ENCODE data around the gene GBP3. TPM values are rescaled to one million over a fixed set of nuclear protein-coding genes. Genes with fewer than 3 reads are reported as not detected.
"Not testable (repeated sequence)": the region's sequence is repeated elsewhere in the genome, so short reads cannot be mapped to it uniquely, and the experiment has no call there.

GBP3 gene
- total and polyA plus RNA-seq, 2 experiments from 2014 or later: 0.09 TPM; not detected in 1

- no peaks in the 10 kb centered on the region for H3K36me3 ChIP-seq
- no peaks in the 10 kb centered on the region for H3K9me3 ChIP-seq (ENCODE audit: low read depth)
- H3K27me3 ChIP-seq: no peaks in the 10 kb centered on the region
- no peak overlapping the region for H3K4me3 ChIP-seq
- TF ChIP-seq CTCF (IDR thresholded peaks at IDR 0.05; ENCODE audit: low read depth, low read length): no peak
- peaks cover 14% of the 10 kb centered on the region for H3K4me1 ChIP-seq (ENCODE audit: low read depth)
- peak overlapping the region; percentile 80 for H3K27ac ChIP-seq
- peak; percentile 15 to 96 for DNase-seq (ENCODE audit: low read depth in 1 of 2, low spot score in 1 of 2)
Measured at GRCh38 chr1:88985032-88985431, 37.6 kb downstream of the GBP3 start.

- no peak for TF ChIP-seq CTCF (IDR thresholded peaks at IDR 0.05; ENCODE audit: low read depth, low read length)
- Histone ChIP-seq H3K36me3 (no peaks in the 10 kb centered on the region), H3K4me3 (no peak overlapping the region), H3K27ac (peak overlapping the region; percentile 80), H3K27me3 (no peaks in the 10 kb centered on the region), H3K4me1 (ENCODE audit: low read depth) (peaks cover 14% of the 10 kb centered on the region), H3K9me3 (ENCODE audit: low read depth) (no peaks in the 10 kb centered on the region)
- DNase-seq (ENCODE audit: low read depth in 1 of 2, low spot score in 1 of 2): no peak
Measured at GRCh38 chr1:88984569-88984968, 38.1 kb downstream of the GBP3 start.

GRCh38 chr1:88983791-88984559 is 38.7 kb downstream of the GBP3 start:
- Histone ChIP-seq H3K27me3 (no peaks in the 10 kb centered on the region), H3K9me3 (ENCODE audit: low read depth) (no peaks in the 10 kb centered on the region), H3K4me1 (ENCODE audit: low read depth) (peaks cover 14% of the 10 kb centered on the region), H3K27ac (peak overlapping the region; percentile 80), H3K36me3 (no peaks in the 10 kb centered on the region), H3K4me3 (no peak overlapping the region)
- DNase-seq (ENCODE audit: low read depth in 1 of 2, low spot score in 1 of 2): peak; percentile 51 to 75
- peak; percentile 64 for TF ChIP-seq CTCF (IDR thresholded peaks at IDR 0.05; ENCODE audit: low read depth, low read length)

- no peak for DNase-seq (ENCODE audit: low read depth in 1 of 2, low spot score in 1 of 2)
- Histone ChIP-seq H3K4me1 (ENCODE audit: low read depth) (peaks cover 14% of the 10 kb centered on the region), H3K27ac (no peak overlapping the region), H3K36me3 (no peaks in the 10 kb centered on the region), H3K4me3 (no peak overlapping the region), H3K9me3 (ENCODE audit: low read depth) (no peaks in the 10 kb centered on the region), H3K27me3 (no peaks in the 10 kb centered on the region)
- no peak for TF ChIP-seq CTCF (IDR thresholded peaks at IDR 0.05; ENCODE audit: low read depth, low read length)
Measured at GRCh38 chr1:88982055-88982454, 40.6 kb downstream of the GBP3 start.

- not testable (repeated sequence) for H3K4me3 ChIP-seq; H3K27me3 ChIP-seq; DNase-seq (ENCODE audit: low read depth in 1 of 2, low spot score in 1 of 2); H3K9me3 ChIP-seq (ENCODE audit: low read depth); H3K27ac ChIP-seq; H3K36me3 ChIP-seq
- peaks cover 14% of the 10 kb centered on the region for H3K4me1 ChIP-seq (ENCODE audit: low read depth)
Measured at GRCh38 chr1:88981506-88981905, 41.2 kb downstream of the GBP3 start.

- H3K36me3 ChIP-seq: no peaks in the 10 kb centered on the region
- H3K27ac ChIP-seq: peak overlapping the region; percentile 9
- H3K4me1 ChIP-seq (ENCODE audit: low read depth): peaks cover 14% of the 10 kb centered on the region
Measured at GRCh38 chr1:88980870-88981269, 41.8 kb downstream of the GBP3 start.

More at GRCh38 chr1:88980870-88981269, 41.8 kb downstream of the GBP3 start:
- TF ChIP-seq CTCF (IDR thresholded peaks at IDR 0.05; ENCODE audit: low read depth, low read length): no peak
- Histone ChIP-seq H3K9me3 (ENCODE audit: low read depth) (no peaks in the 10 kb centered on the region), H3K27me3 (no peaks in the 10 kb centered on the region), H3K4me3 (no peak overlapping the region)
- DNase-seq (ENCODE audit: low read depth in 1 of 2, low spot score in 1 of 2): no peak
